HepG2 (cell line): Measurements from ENCODE around the gene TAF1C. TPM values are rescaled to one million over a fixed set of nuclear protein-coding genes. Genes with fewer than 3 reads are reported as not detected.
A peak's percentile ranks its signal among the peaks of the same experiment; 100 is the strongest.

Experiments
- ARNT ChIP-seq: fragments of 450-650 bp; IDR thresholded peaks from 2 replicates; pipeline ENCODE4 v1.6.1; 2017
- ATAD3A ChIP-seq: sonication (generic); formaldehyde crosslinking; IDR thresholded peaks from 2 replicates; pipeline ENCODE4 v1.4.0; 2020; ENCODE audit warnings: missing genetic modification reagents
- CEBPG ChIP-seq: IDR thresholded peaks from 2 replicates; pipeline ENCODE4 v1.6.1; 2016
- HCFC1 ChIP-seq: fragments of 150-350 bp; IDR thresholded peaks from 2 replicates; pipeline ENCODE4 v1.6.1; 2014; ENCODE audit warnings: low read depth, low read length
- KDM3A ChIP-seq: IDR thresholded peaks from 2 replicates; pipeline ENCODE4 v1.6.1; 2018; ENCODE audit warnings: low read depth, missing compliant biosample characterization
- MBNL3 ChIP-seq: fragments of 250-450 bp; sonication (Bioruptor Pico); conservative IDR thresholded peaks from 2 replicates; pipeline ENCODE4 v1.8.0; 2022; ENCODE audit warnings: mild to moderate bottlenecking, inconsistent platforms
- MZF1 ChIP-seq: sonication (generic); formaldehyde crosslinking; IDR thresholded peaks from 2 replicates; pipeline ENCODE4 v1.8.1; 2023; ENCODE audit warnings: mild to moderate bottlenecking, missing genetic modification reagents, borderline replicate concordance
- NCOA5 ChIP-seq: sonication (generic); formaldehyde crosslinking; IDR thresholded peaks from 2 replicates; pipeline ENCODE4 v1.4.0; 2020; ENCODE audit warnings: missing genetic modification reagents
- NR1H2 ChIP-seq: sonication (generic); formaldehyde crosslinking; IDR thresholded peaks from 2 replicates; pipeline ENCODE4 v1.8.1; 2022; ENCODE audit warnings: low read depth, missing genetic modification reagents, borderline replicate concordance
- POLR2AphosphoS2 ChIP-seq: IDR thresholded peaks from 2 replicates; pipeline ENCODE4 v1.6.1; 2011; ENCODE audit warnings: low read depth, low read length, improper control_type of control experiment
- SMAD9 ChIP-seq: sonication (generic); formaldehyde crosslinking; IDR thresholded peaks from 2 replicates; pipeline ENCODE4 v1.5.1; 2020; ENCODE audit warnings: mild to moderate bottlenecking, missing genetic modification reagents
- SPEN ChIP-seq: sonication (generic); formaldehyde crosslinking; IDR thresholded peaks from 2 replicates; pipeline ENCODE4 v1.5.1; 2020; ENCODE audit warnings: low read depth, mild to moderate bottlenecking, missing genetic modification reagents
- STAG1 ChIP-seq: sonication (generic); formaldehyde crosslinking; IDR thresholded peaks from 2 replicates; pipeline ENCODE4 v1.4.0; 2020; ENCODE audit warnings: missing genetic modification reagents
- ZMYM2 ChIP-seq: sonication (generic); formaldehyde crosslinking; IDR thresholded peaks from 2 replicates; pipeline ENCODE4 v1.8.0; 2022; ENCODE audit warnings: mild to moderate bottlenecking, missing genetic modification reagents
- ZNF136 ChIP-seq: sonication (generic); formaldehyde crosslinking; IDR thresholded peaks from 2 replicates; pipeline ENCODE4 v1.8.1; 2022; ENCODE audit warnings: low read depth, mild to moderate bottlenecking, moderate library complexity, missing genetic modification reagents
- ZNF24 ChIP-seq: fragments of 450-650 bp; IDR thresholded peaks from 2 replicates; pipeline ENCODE4 v1.6.1; 2017; ENCODE audit warnings: antibody characterized with exemption, mild to moderate bottlenecking
- ZNF616 ChIP-seq: sonication (generic); formaldehyde crosslinking; IDR thresholded peaks from 2 replicates; pipeline ENCODE4 v1.5.0; 2020; ENCODE audit warnings: low read depth, mild to moderate bottlenecking, missing genetic modification reagents
- ZNF724P ChIP-seq: sonication (generic); formaldehyde crosslinking; IDR thresholded peaks from 2 replicates; pipeline ENCODE4 v1.8.0; 2022; ENCODE audit warnings: missing genetic modification reagents, borderline replicate concordance
- ZSCAN12 ChIP-seq: sonication (generic); formaldehyde crosslinking; IDR thresholded peaks from 2 replicates; pipeline ENCODE4 v1.9.0; 2021; ENCODE audit warnings: mild to moderate bottlenecking, missing genetic modification reagents
- polyA plus RNA-seq, 8 experiments: library from polyadenylated mRNA; depleted of rRNA in 3 of 8; stranded (reverse) in 7 of 8; unstranded in 1 of 8; fragments of >200 nt; fragmentation: Illumina TruSeq in 4 of 8; extraction: Trizol in 4 of 8; gene quantifications; 2 replicates each; pipeline versions ENCODE4 v1.2.1 to v1.2.3, GENCODE V29; 2011 to 2016; ENCODE audit warnings: low read depth in 4 of 8, missing spikeins in 1 of 8, mixed read lengths in 1 of 8; ENCODE audit not compliant: insufficient read depth in 1 of 8
- total RNA-seq, 5 experiments: library from RNA; depleted of rRNA; stranded (reverse); fragments of >200 nt; fragmentation: Illumina TruSeq; extraction: Trizol; gene quantifications; 2 replicates each; pipeline ENCODE4 v1.2.3, GENCODE V29; 2016; ENCODE audit warnings: low read depth in 1 of 5
- TF ChIP-seq, protein P1 (sequence below): sonication (generic); formaldehyde crosslinking; IDR thresholded peaks from 2 replicates; pipeline ENCODE4 v1.5.1; 2020; ENCODE audit warnings: mild to moderate bottlenecking, missing genetic modification reagents
- TF ChIP-seq, protein P2 (sequence below): IDR thresholded peaks from 2 replicates; pipeline ENCODE4 v1.6.1; 2012; ENCODE audit warnings: low read depth, low read length, improper control_type of control experiment
- TF ChIP-seq, protein P3 (sequence below): sonication (generic); formaldehyde crosslinking; IDR thresholded peaks from 2 replicates; pipeline ENCODE4 v1.8.0; 2022; ENCODE audit warnings: mild to moderate bottlenecking, missing genetic modification reagents, moderate library complexity

Gene TAF1C
- total and polyA plus RNA-seq, 2 of the 13 experiments (the other 11 are each of a cell fraction or from before 2014, with no cell fraction given) = 15.6 to 20.8 TPM

DNA sequence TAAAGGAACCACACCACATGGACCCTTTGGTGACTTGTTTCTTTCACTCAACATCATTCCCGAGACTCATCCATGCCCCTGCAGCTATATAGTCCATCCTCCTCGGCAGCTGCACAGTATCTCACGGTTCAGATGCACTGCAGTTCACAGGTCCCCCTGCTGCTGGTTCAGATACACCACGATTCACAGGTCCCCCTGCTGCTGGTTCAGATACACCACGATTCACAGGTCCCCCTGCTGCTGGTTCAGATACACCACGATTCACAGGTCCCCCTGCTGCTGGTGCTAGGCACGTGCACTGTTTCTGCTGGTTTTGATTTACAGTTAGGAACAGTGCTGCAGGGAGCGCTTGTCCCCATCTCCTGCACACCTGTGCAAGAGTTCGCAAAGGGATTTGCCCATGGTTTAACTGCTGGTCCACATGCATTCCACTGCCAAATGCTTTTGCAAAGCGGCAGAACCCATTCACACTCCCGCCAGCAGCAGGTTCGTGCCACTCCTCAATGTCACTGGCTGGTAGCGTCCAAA is 45.6 kb downstream of the TAF1C start (continued):
- no peak for TF ChIP-seq CEBPG (CRISPR knock-in tag)
- TF ChIP-seq ARNT = no peak
- no peak for TF ChIP-seq HCFC1
- no peak for TF ChIP-seq ZMYM2
- 0 out of 2 replicates have a peak, but pooled peaks have one; percentile 36 for TF ChIP-seq SPEN (CRISPR knock-in tag)
- TF ChIP-seq, protein P1, sequence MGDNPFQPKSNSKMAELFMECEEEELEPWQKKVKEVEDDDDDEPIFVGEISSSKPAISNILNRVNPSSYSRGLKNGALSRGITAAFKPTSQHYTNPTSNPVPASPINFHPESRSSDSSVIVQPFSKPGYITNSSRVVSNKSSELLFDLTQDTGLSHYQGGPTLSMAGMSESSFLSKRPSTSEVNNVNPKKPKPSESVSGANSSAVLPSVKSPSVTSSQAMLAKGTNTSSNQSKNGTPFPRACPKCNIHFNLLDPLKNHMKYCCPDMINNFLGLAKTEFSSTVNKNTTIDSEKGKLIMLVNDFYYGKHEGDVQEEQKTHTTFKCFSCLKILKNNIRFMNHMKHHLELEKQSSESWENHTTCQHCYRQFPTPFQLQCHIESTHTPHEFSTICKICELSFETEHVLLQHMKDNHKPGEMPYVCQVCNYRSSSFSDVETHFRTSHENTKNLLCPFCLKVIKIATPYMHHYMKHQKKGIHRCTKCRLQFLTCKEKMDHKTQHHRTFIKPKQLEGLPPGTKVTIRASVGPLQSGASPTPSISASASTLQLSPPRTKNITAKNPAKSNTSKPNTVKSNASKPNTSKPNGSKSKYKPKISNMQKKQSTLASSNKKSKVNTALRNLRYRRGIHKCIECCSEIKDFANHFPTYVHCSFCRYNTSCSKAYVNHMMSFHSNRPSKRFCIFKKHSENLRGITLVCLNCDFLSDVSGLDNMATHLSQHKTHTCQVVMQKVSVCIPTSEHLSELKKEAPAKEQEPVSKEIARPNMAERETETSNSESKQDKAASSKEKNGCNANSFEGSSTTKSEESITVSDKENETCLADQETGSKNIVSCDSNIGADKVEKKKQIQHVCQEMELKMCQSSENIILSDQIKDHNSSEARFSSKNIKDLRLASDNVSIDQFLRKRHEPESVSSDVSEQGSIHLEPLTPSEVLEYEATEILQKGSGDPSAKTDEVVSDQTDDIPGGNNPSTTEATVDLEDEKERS (CRISPR knock-in tag) = no peak
- TF ChIP-seq NR1H2 (CRISPR knock-in tag) = no peak
- TF ChIP-seq KDM3A (CRISPR knock-in tag) = no peak
- TF ChIP-seq ZSCAN12 (CRISPR knock-in tag) = no peak
- no peak for TF ChIP-seq POLR2AphosphoS2
- no peak for TF ChIP-seq MBNL3
- TF ChIP-seq STAG1 (CRISPR knock-in tag) = peak; percentile 63
- TF ChIP-seq MZF1 (CRISPR knock-in tag) = no peak
- no peak for TF ChIP-seq ZNF616
- no peak for TF ChIP-seq ATAD3A
- TF ChIP-seq ZNF724P = no peak
- TF ChIP-seq NCOA5 = no peak
- TF ChIP-seq SMAD9 (CRISPR knock-in tag) = no peak
- no peak for TF ChIP-seq ZNF24
- TF ChIP-seq, protein P2, sequence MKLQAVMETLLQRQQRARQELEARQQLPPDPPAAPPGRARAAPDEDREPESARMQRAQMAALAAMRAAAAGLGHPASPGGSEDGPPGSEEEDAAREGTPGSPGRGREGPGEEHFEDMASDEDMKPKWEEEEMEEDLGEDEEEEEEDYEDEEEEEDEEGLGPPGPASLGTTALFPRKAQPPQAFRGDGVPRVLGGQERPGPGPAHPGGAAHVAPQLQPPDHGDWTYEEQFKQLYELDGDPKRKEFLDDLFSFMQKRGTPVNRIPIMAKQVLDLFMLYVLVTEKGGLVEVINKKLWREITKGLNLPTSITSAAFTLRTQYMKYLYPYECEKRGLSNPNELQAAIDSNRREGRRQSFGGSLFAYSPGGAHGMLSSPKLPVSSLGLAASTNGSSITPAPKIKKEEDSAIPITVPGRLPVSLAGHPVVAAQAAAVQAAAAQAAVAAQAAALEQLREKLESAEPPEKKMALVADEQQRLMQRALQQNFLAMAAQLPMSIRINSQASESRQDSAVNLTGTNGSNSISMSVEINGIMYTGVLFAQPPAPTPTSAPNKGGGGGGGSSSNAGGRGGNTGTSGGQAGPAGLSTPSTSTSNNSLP = no peak
- TF ChIP-seq ZNF136 = no peak
- TF ChIP-seq, protein P3, sequence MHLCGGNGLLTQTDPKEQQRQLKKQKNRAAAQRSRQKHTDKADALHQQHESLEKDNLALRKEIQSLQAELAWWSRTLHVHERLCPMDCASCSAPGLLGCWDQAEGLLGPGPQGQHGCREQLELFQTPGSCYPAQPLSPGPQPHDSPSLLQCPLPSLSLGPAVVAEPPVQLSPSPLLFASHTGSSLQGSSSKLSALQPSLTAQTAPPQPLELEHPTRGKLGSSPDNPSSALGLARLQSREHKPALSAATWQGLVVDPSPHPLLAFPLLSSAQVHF (CRISPR knock-in tag) = 0 out of 2 replicates have a peak, but pooled peaks have one; percentile 25
